ENCODE results near the gene PDSS2.

GRCh38 chr6:107333491-107333890, 125.9 kb downstream of the PDSS2 start:
- TF ChIP-seq EP300 (IDR thresholded peaks at IDR 0.05; ENCODE audit: borderline replicate concordance in 1 of 2, low read depth in 1 of 2, low read length in 1 of 2) (no peak), CTCF (IDR thresholded peaks at IDR 0.05) (no peak), ELF1 (IDR thresholded peaks at IDR 0.05) (no peak), PBX3 (IDR thresholded peaks at IDR 0.05) (no peak), REST (IDR thresholded peaks at IDR 0.05; ENCODE audit: low read depth, low read length) (no peak), EZH2phosphoT487 (IDR thresholded peaks at IDR 0.05; ENCODE audit: borderline replicate concordance, low read depth) (no peak), POLR2AphosphoS5 (IDR thresholded peaks at IDR 0.05; ENCODE audit: low read depth, low read length) (no peak)
